Esophagus squamous epithelium (tissue), 5 donors: ENCODE measurements around the gene NAT16. TPM values are rescaled to one million over a fixed set of nuclear protein-coding genes. Genes with fewer than 3 reads are reported as not detected.

Source experiments
- DNase-seq: peaks from one replicate; lab custom pipeline; 2025; lab: John Stamatoyannopoulos, UW
- H3K27ac ChIP-seq, 4 donors: fragments of 200-600 bp; sonication (generic); one replicate each; pipeline ENCODE4 v1.5.1; 2016 to 2019; ENCODE audit warnings: mild to moderate bottlenecking in 1 of 4
- H3K27me3 ChIP-seq, 4 donors: fragments of 200-600 bp; sonication (generic); 1 replicate in 3 of 4; 2 replicates in 1 of 4; pipeline versions ENCODE4 v1.5.1 to v1.6.0; 2017 to 2021; ENCODE audit warnings: antibody characterized with exemption in 1 of 4
- H3K36me3 ChIP-seq, 3 donors: fragments of 200-600 bp; sonication (generic); one replicate each; pipeline ENCODE4 v1.5.1; 2016 to 2019
- H3K4me1 ChIP-seq, 3 donors: fragments of 200-600 bp; sonication (generic); one replicate each; pipeline ENCODE4 v1.5.1; 2017 to 2019
- H3K4me3 ChIP-seq, 4 donors: fragments of 200-600 bp; sonication (generic); 1 replicate in 3 of 4; 2 replicates in 1 of 4; pipeline ENCODE4 v1.5.1; 2016 to 2019; ENCODE audit warnings: mild to moderate bottlenecking in 2 of 4, moderate library complexity in 1 of 4
- H3K9me3 ChIP-seq, 3 donors: fragments of 200-600 bp; sonication (generic); one replicate each; pipeline ENCODE4 v1.5.1; 2016 to 2019
- CTCF ChIP-seq, 6 experiments: fragments of 450-650 bp in 4 of 6; fragments of 200-600 bp in 2 of 6; sonication (generic) in 2 of 6; IDR thresholded peaks; one replicate each; pipeline ENCODE4 v1.5.1; 2016 to 2019; ENCODE audit warnings: antibody characterized with exemption in 6 of 6, mild to moderate bottlenecking in 4 of 6, moderate library complexity in 4 of 6
- POLR2A ChIP-seq, 4 donors: fragments of 450-650 bp; IDR thresholded peaks; one replicate each; pipeline ENCODE4 v1.6.1; 2017; ENCODE audit warnings: antibody characterized with exemption in 4 of 4, mild to moderate bottlenecking in 4 of 4, moderate library complexity in 3 of 4
- WGBS, 2 donors: methylation state at CpG; one replicate each; pipeline ENCODE4 v1.1.5; 2018; 5-methylcytosine and 5-hydroxymethylcytosine counted together
- intact Hi-C: fragments of 100-400 bp; cut with DNase I; formaldehyde crosslinking; loops from one replicate; pipeline ENCODE4 v1.15.0; 2022
- total RNA-seq, 4 donors: library from RNA; depleted of rRNA; stranded (reverse); fragments of >200 nt; gene quantifications; one replicate each; pipeline ENCODE4 v1.1.0, GENCODE V29; 2016
- donor health status: DM: yes; HTN: yes; CAD: no.

Gene NAT16
- total RNA-seq, 4 donors from 2014 or later = not detected

GRCh38 chr7:101129603-101130117 is 50.4 kb downstream of the NAT16 start:
- Histone ChIP-seq H3K4me3 (no peak overlapping the region), H3K27me3 (no peaks in the 10 kb centered on the region), H3K4me1 (peaks cover 17 to 39% (median 33%) of the 10 kb centered on the region in 3 donors), H3K9me3 (no peaks in the 10 kb centered on the region), H3K36me3 (peaks cover 0 to 16% (median 0%) of the 10 kb centered on the region in 3 donors), H3K27ac (no peak overlapping the region)
- 78 to 91% methylated on average over 3 of the region's 3 CpGs for WGBS, 2 donors
- intact Hi-C loops = no loop called here
- DNase-seq = no peak
- TF ChIP-seq POLR2A (IDR thresholded peaks at IDR 0.05) (no peak), CTCF (IDR thresholded peaks at IDR 0.05) (no peak)

- intact Hi-C loops = no loop called here
- Histone ChIP-seq H3K4me3 (peak overlapping the region in 3 of 4 donors; percentile 7 to 35 (median 33)), H3K9me3 (no peaks in the 10 kb centered on the region), H3K36me3 (peaks cover 0 to 16% (median 0%) of the 10 kb centered on the region in 3 donors), H3K27ac (peak overlapping the region in 1 of 4 donors; percentile 7), H3K4me1 (peaks cover 17 to 52% (median 40%) of the 10 kb centered on the region in 3 donors), H3K27me3 (no peaks in the 10 kb centered on the region)
- TF ChIP-seq CTCF (IDR thresholded peaks at IDR 0.05) (no peak), POLR2A (IDR thresholded peaks at IDR 0.05) (no peak)
- 74 to 82% methylated on average over 7 to 12 of the region's 14 CpGs for WGBS, 2 donors
- DNase-seq = no peak
These were observed 51.9 kb downstream of the NAT16 start for GRCh38 chr7:101128040-101128834.

- TF ChIP-seq CTCF (IDR thresholded peaks at IDR 0.05) (no peak), POLR2A (IDR thresholded peaks at IDR 0.05) (no peak)
- DNase-seq = no peak
- Histone ChIP-seq H3K27me3 (no peaks in the 10 kb centered on the region), H3K4me1 (peaks cover 17 to 59% (median 45%) of the 10 kb centered on the region in 3 donors), H3K9me3 (no peaks in the 10 kb centered on the region), H3K4me3 (peak overlapping the region in 3 of 4 donors; percentile 33 to 59 (median 35)), H3K36me3 (peaks cover 0 to 16% (median 0%) of the 10 kb centered on the region in 3 donors), H3K27ac (peak overlapping the region; percentile 70 to 89 (median 82))
- intact Hi-C loops = no loop called here
- 70 to 83% methylated on average over 1 to 2 of the region's 3 CpGs for WGBS, 2 donors
These were observed 52.5 kb downstream of the NAT16 start for GRCh38 chr7:101127460-101128039.

GRCh38 chr7:101126651-101127459 is 53.2 kb downstream of the NAT16 start, which contains the start of gene SERPINE1:
Gene SERPINE1 (plus strand): TSS chr7:101127104. CDS start chr7:101128394, 1,290 bp downstream.
- peaks cover 21 to 66% (median 52%) of the 10 kb centered on the region in 3 donors for H3K4me1 ChIP-seq
- peak within 1 kb of the TSS; percentile 70 to 89 (median 82) for H3K27ac ChIP-seq
- H3K9me3 ChIP-seq = no peaks in the 10 kb centered on the region
- peaks cover 0 to 13% (median 0%) of the 10 kb centered on the region in 3 donors for H3K36me3 ChIP-seq
- 8 to 12% methylated on average over 7 to 20 of the region's 22 CpGs for WGBS, 2 donors
- H3K27me3 ChIP-seq = no peaks in the 10 kb centered on the region
- intact Hi-C loops = no loop called here
- peak within 1 kb of the TSS in 3 of 4 donors; percentile 33 to 59 (median 35) for H3K4me3 ChIP-seq
- DNase-seq = peak; percentile 47
- TF ChIP-seq POLR2A (IDR thresholded peaks at IDR 0.05) = peak in 3 of 4 donors; percentile 83 to 88 (median 84)
- peak in 1 of 6 experiments; percentile 17 for TF ChIP-seq CTCF (IDR thresholded peaks at IDR 0.05)
